NOMO-1 treated with DMSO at 0.1 percent for 48 hours (cell line): ENCODE measurements around the gene ADNP2.

ENCODE experiments used
- DNase-seq: peaks from one replicate; lab custom pipeline; 2025; ENCODE audit not compliant: unreplicated experiment; lab: John Stamatoyannopoulos, UW

Gene ADNP2

GRCh38 chr18:80188643-80189530 is 79.8 kb downstream of the ADNP2 start:
- DNase-seq: no peak

GRCh38 chr18:80189531-80189865 is 80.4 kb downstream of the ADNP2 start:
- DNase-seq: no peak
